ENCODE data around the gene ASCL3.
"Not testable (repeated sequence)": the region's sequence is repeated elsewhere in the genome, so short reads cannot be mapped to it uniquely, and the experiment has no call there.

Gene ASCL3

GRCh38 chr11:8947230-8947943 lies 4.6 kb upstream of the ASCL3 start:
- DNase-seq: no peak

- no peak for DNase-seq
Observed at GRCh38 chr11:8941341-8942103, 1.3 kb downstream of the ASCL3 start.

- DNase-seq: no peak
Observed at GRCh38 chr11:8937659-8938058, 5.2 kb downstream of the ASCL3 start.

GRCh38 chr11:8937159-8937558 lies 5.7 kb downstream of the ASCL3 start:
- no peak for DNase-seq

- DNase-seq: not testable (repeated sequence)
Observed at GRCh38 chr11:8935789-8936188, 7.0 kb downstream of the ASCL3 start.

- DNase-seq: no peak
Observed at GRCh38 chr11:8934742-8935488, 7.9 kb downstream of the ASCL3 start.

- no peak for DNase-seq
Observed at GRCh38 chr11:8933931-8934330, 8.9 kb downstream of the ASCL3 start.

- no peak for DNase-seq
Observed at GRCh38 chr11:8932564-8933180, 10.1 kb downstream of the ASCL3 start, which contains the start of gene C11orf16. Gene C11orf16, minus strand, starts transcription at chr11:8932947. Its CDS starts 639 bp downstream, at chr11:8932308.

- no peak for DNase-seq
Observed at GRCh38 chr11:8930456-8931175, 12.2 kb downstream of the ASCL3 start.

GRCh38 chr11:8928981-8929615 lies 13.7 kb downstream of the ASCL3 start:
- no peak for DNase-seq

GRCh38 chr11:8928205-8928604 lies 14.6 kb downstream of the ASCL3 start:
- no peak for DNase-seq

GRCh38 chr11:8927233-8927632 lies 15.6 kb downstream of the ASCL3 start:
- no peak for DNase-seq

GRCh38 chr11:8926236-8926635 lies 16.6 kb downstream of the ASCL3 start:
- no peak for DNase-seq

- no peak for DNase-seq
Observed at GRCh38 chr11:8925711-8926110, 17.1 kb downstream of the ASCL3 start.

- DNase-seq: no peak
Observed at GRCh38 chr11:8922691-8923090, 20.1 kb downstream of the ASCL3 start.

GRCh38 chr11:8917157-8917825 lies 25.5 kb downstream of the ASCL3 start:
- DNase-seq: no peak

- no peak for DNase-seq
Observed at GRCh38 chr11:8914661-8915018, 28.2 kb downstream of the ASCL3 start.

- peak; percentile 36 for DNase-seq
Observed at GRCh38 chr11:8913961-8914660, 28.7 kb downstream of the ASCL3 start.

GRCh38 chr11:8911029-8911823 lies 31.6 kb downstream of the ASCL3 start, which contains the start of gene AKIP1:
Gene AKIP1, plus strand, starts transcription at chr11:8911189. Its CDS starts 261 bp downstream, at chr11:8911450.
- DNase-seq: peak; percentile 87

- DNase-seq: no peak
Observed at GRCh38 chr11:8910649-8911026, 32.2 kb downstream of the ASCL3 start.

Data from stimulated activated CD4-positive, alpha-beta T cell treated with anti-CD3 and anti-CD28 coated beads, Interleukin-1b, Interleukin-23, amount 100 ng/mL, for 48 hours (primary cell).